D721Med (cell line): ENCODE data around the gene PAM16.
"Not testable (repeated sequence)": the region's sequence is repeated elsewhere in the genome, so short reads cannot be mapped to it uniquely, and the experiment has no call there.

Experiments used
- DNase-seq: peaks from one replicate; pipeline ENCODE4 v3.0.0; 2011; ENCODE audit warnings: low spot score; ENCODE audit not compliant: insufficient read length
- FAIRE-seq: peaks from 2 replicates; lab custom pipeline; 2011; peaks lifted over from hg19 to GRCh38; lab: Jason Lieb, UNC
- TF ChIP-seq, protein P1 (sequence below): IDR thresholded peaks from 2 replicates; pipeline ENCODE4 v1.5.1; 2012; ENCODE audit warnings: mild to moderate bottlenecking, control low read depth; ENCODE audit not compliant: insufficient read depth; ENCODE audit errors: missing control alignments

PAM16 gene

DNA sequence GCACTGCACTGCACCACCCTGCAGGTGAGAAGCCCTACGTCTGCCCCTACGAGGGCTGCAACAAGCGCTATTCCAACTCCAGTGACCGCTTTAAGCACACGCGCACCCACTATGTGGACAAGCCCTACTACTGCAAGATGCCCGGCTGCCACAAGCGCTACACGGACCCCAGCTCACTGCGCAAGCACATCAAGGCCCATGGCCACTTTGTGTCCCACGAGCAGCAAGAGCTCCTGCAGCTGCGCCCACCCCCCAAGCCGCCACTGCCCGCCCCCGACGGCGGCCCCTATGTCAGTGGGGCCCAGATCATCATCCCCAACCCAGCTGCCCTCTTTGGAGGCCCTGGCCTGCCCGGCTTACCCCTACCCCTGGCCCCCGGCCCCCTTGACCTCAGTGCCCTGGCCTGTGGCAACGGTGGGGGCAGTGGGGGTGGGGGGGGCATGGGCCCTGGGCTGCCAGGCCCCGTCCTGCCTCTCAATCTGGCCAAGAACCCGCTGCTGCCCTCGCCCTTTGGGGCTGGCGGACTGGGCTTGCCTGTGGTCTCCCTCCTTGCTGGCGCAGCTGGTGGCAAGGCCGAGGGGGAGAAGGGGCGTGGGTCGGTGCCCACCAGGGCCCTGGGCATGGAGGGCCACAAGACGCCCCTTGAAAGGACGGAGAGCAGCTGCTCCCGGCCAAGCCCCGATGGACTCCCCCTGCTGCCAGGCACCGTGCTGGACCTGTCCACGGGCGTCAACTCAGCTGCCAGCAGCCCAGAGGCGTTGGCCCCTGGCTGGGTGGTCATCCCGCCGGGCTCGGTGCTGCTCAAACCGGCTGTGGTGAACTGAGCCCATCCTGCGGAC is 14.2 kb downstream of the PAM16 start:
- TF ChIP-seq, protein P1, sequence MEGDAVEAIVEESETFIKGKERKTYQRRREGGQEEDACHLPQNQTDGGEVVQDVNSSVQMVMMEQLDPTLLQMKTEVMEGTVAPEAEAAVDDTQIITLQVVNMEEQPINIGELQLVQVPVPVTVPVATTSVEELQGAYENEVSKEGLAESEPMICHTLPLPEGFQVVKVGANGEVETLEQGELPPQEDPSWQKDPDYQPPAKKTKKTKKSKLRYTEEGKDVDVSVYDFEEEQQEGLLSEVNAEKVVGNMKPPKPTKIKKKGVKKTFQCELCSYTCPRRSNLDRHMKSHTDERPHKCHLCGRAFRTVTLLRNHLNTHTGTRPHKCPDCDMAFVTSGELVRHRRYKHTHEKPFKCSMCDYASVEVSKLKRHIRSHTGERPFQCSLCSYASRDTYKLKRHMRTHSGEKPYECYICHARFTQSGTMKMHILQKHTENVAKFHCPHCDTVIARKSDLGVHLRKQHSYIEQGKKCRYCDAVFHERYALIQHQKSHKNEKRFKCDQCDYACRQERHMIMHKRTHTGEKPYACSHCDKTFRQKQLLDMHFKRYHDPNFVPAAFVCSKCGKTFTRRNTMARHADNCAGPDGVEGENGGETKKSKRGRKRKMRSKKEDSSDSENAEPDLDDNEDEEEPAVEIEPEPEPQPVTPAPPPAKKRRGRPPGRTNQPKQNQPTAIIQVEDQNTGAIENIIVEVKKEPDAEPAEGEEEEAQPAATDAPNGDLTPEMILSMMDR = no peak
- DNase-seq (no peak), FAIRE-seq (no peak)

DNA sequence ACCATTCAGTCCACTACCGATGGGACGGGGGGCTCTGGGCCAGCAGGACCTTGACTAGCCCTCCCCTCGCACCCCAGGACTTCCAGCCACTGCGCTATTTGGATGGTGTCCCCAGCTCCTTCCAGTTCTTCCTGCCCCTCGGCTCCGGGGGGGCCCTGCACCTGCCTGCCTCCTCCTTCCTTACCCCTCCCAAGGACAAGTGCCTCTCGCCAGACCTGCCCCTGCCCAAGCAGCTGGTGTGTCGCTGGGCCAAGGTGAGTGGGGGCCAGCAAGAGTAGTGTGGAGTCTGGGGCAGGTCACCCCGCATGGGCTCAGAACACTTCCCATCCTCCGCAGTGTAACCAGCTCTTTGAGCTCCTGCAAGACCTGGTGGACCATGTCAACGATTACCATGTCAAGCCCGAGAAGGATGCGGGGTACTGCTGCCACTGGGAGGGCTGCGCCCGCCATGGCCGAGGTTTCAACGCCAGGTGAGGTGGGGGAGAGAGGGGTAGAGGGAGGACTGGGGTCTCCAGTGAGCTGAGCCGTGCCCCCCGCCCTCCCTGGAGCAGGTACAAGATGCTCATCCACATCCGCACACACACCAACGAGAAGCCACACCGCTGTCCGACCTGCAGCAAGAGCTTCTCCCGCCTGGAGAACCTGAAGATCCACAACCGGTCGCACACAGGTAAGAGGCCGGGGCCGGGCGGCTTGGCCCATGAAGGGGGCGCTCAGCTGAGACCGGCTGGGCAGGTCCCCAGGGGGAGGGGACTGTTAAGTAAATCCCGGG is 16.2 kb downstream of the PAM16 start:
- TF ChIP-seq, protein P1 = no peak
- DNase-seq (no peak), FAIRE-seq (no peak)

DNA sequence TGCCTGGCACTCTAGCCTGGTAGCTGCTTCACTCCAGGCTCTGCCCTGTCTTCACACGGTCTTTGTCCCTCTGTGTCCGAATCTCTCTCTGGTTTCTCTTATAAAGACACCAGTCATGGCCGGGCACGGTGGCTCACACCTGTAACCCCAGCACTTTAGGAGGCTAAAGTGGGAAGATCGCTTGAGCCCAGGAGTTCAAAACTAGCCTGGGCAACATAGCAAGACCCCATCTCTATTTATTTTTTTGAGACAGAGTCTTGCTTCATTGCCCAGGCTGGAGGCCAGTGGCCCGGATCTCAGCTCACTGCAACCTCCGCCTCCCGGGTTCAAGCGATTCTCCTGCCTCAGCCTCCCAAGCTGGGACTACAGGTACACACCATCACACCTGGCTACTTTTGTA is 17.4 kb downstream of the PAM16 start:
- FAIRE-seq, DNase-seq: not testable (repeated sequence)

DNA sequence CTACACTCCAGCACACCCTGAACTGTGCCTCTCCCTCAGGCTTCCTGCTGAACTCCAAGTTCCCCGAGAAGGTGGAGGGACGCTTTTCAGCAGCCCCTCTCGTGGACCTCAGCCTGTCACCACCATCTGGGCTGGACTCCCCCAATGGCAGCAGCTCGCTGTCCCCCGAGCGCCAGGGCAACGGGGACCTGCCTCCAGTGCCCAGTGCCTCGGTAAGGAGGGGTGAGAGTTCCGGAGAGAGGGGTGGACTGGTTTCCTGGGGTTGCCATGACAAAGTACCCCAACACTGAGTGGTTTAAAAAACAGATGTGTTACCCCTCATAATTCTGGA is 17.8 kb downstream of the PAM16 start:
- no peak for FAIRE-seq
- no peak for DNase-seq
- TF ChIP-seq, protein P1 = no peak

DNA sequence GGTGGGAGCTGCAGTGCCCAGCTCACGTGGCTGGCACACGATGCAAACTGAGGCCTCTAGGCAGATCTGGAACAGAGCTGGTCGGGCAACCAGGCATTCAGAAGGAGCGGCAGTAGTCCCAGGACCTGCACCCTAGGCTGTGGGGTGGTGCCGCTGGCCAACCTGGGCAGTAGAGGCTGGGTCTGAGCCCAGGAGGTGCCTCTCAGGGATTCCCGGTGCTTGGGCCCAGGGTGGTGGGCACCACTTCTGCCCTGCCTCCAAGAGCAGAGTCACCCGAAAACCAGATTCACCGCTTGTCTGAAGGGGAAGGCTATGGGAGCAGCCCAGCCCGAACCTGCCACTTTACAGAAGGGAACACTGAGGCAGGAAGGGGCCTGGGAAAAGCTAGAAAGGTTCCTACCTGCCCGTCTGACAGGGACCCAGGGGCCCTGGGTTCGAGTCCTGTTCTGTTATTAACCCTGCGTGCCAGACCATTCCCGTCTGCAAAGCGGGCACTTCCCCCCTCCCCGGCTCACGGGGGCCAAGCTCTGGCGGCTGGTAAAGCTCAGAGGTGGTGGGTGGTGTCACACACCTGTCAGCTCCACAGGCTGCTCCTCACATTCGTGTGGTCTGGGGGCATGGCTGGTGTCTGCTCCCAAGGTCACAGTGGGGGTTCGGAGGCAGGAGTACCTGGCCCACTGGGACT is 18.4 kb downstream of the PAM16 start:
- FAIRE-seq (no peak), DNase-seq (no peak)
- TF ChIP-seq, protein P1 = no peak

DNA sequence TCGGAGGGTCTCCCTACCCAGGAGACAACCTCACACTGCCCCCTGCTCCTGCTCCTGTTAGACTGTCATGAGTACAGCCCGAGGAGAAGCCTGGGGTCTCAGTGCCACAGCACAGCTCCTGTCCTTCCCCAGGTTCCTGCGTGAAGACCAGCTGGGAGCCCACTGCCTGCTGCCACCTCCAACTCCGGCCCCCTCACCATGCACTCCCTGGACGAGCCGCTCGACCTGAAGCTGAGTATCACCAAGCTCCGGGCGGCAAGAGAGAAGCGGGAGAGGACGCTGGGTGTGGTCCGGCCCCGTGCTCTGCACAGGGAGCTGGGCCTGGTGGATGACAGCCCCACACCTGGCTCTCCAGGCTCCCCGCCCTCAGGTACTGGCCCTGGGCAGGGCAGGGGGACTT is 19.0 kb downstream of the PAM16 start:
- FAIRE-seq (no peak), DNase-seq (no peak)
- TF ChIP-seq, protein P1 = no peak

DNA sequence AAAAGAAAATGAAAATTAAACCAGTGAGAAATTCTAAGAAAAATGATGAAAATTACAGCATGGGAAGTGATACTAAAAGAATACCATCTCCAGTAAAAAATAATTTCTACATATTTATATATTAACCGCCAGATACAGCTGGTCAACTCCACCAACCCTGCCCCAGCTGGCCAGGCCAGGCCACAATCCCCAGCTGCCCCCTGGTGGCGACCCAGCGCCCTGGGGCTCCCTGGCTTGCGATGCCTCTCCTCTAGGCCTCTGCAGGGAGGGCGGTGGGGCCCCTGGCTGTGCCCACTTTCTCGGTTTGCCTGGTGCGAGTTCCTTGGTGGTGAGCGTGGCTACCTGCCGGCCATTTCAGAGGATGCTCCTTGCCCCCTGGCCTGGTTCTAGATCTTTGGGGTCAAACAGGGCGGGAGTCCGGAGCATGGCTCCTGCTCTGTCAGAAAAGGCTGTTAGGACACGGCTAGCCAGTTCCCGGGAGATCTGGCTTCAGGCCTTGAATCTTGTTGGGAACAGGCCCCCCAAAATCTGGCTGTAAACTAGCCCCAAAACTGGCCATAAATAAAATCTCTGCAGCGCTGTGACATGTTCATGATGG is 20.7 kb downstream of the PAM16 start:
- TF ChIP-seq, protein P1 = peak; percentile 63
- no peak for FAIRE-seq
- peak; percentile 94 for DNase-seq
